ENCODE measurements around the gene WRAP73. TPM values are rescaled to one million over a fixed set of nuclear protein-coding genes. Genes with fewer than 3 reads are reported as not detected.

Gene WRAP73
- polyA plus RNA-seq, 2 of the 4 experiments (the other 2 are of a cell fraction) = 15.4 to 16.1 TPM

- POLR2A ChIA-PET = no interaction called here
- 80% methylated on average over 1 of the region's 7 CpGs for WGBS (ENCODE audit: missing lambda C conversion rate)
- TF ChIP-seq POLR2A (IDR thresholded peaks at IDR 0.05; ENCODE audit: low read length) (no peak), JUN (IDR thresholded peaks at IDR 0.05) (no peak), E2F6 (IDR thresholded peaks at IDR 0.05; ENCODE audit: borderline replicate concordance, low read depth) (no peak), ATOH8 (CRISPR knock-in tag; IDR thresholded peaks at IDR 0.05; ENCODE audit: low read depth) (no peak), MAZ (IDR thresholded peaks at IDR 0.05; ENCODE audit: borderline replicate concordance, low read depth, low read length) (no peak), ZNF302 (CRISPR knock-in tag; IDR thresholded peaks at IDR 0.05) (no peak), HDAC2 (IDR thresholded peaks at IDR 0.05) (no peak), SREBF2 (IDR thresholded peaks at IDR 0.05) (no peak), RCOR1 (IDR thresholded peaks at IDR 0.05; ENCODE audit: low read depth, low read length) (no peak), ELK1 (IDR thresholded peaks at IDR 0.05; ENCODE audit: low read depth, low read length) (no peak), CBX8 (IDR thresholded peaks at IDR 0.05) (no peak), SMC3 (IDR thresholded peaks at IDR 0.05) (no peak), EHMT2 (IDR thresholded peaks at IDR 0.05; ENCODE audit: low read depth) (no peak), ZC3H11A (IDR thresholded peaks at IDR 0.05) (no peak), USF2 (IDR thresholded peaks at IDR 0.05) (no peak), KDM5A (IDR thresholded peaks at IDR 0.05) (no peak), GATA3 (IDR thresholded peaks at IDR 0.05; ENCODE audit: borderline replicate concordance) (no peak), ZSCAN20 (CRISPR knock-in tag; IDR thresholded peaks at IDR 0.05) (no peak)
- TF ChIP-seq, protein P1, sequence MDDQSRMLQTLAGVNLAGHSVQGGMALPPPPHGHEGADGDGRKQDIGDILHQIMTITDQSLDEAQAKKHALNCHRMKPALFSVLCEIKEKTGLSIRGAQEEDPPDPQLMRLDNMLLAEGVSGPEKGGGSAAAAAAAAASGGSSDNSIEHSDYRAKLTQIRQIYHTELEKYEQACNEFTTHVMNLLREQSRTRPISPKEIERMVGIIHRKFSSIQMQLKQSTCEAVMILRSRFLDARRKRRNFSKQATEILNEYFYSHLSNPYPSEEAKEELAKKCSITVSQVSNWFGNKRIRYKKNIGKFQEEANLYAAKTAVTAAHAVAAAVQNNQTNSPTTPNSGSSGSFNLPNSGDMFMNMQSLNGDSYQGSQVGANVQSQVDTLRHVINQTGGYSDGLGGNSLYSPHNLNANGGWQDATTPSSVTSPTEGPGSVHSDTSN (IDR thresholded peaks at IDR 0.05) = no peak
- peak overlapping the region; percentile 95 for H3K4me2 ChIP-seq
- ATAC-seq (peak in 1 of 2 experiments; percentile 21; a peak in 3 of 6 replicates), DNase-seq (ENCODE audit: low read depth in 1 of 2, low spot score in 1 of 2) (no peak), FAIRE-seq (no peak)
- peak overlapping the region; percentile 57 for H3K4me3 ChIP-seq
- CTCF ChIA-PET = interaction anchor here (0.9 kb wide), 1 partner anchor 120 kb away, joined by 3 read pairs; no protein-coding TSS in a partner anchor
- H3K4me1 ChIP-seq = peaks cover 32% of the 10 kb centered on the region
- H3K27ac ChIP-seq = peak overlapping the region in 1 of 2 experiments; percentile 74; a peak in 3 of 6 replicates
- no peaks in the 10 kb centered on the region for H3K9me3 ChIP-seq
Measured at GRCh38 chr1:3612123-3612522, 37.8 kb downstream of the WRAP73 start.

GRCh38 chr1:3611170-3612019, 38.5 kb downstream of the WRAP73 start, which contains the start of gene MEGF6:
MEGF6 (minus strand) TSS chr1:3611508; CDS start chr1:3611268, 240 bp downstream.
- no peaks in the 10 kb centered on the region for H3K9me3 ChIP-seq
- H3K4me3 ChIP-seq = peak within 1 kb of the TSS; percentile 57
- FAIRE-seq = no peak
- peak; percentile 75 to 83 for ATAC-seq
- H3K4me1 ChIP-seq = peaks cover 32% of the 10 kb centered on the region
- ChIA-PET POLR2A (no interaction called here), CTCF (interaction anchor here (0.9 to 2.4 kb wide), 3 partner anchors 46 to 121 kb away, joined by 3 to 9 read pairs (median 7); no protein-coding TSS in a partner anchor)
- peak within 1 kb of the TSS; percentile 95 for H3K4me2 ChIP-seq
- peak within 1 kb of the TSS; percentile 30 to 83; a peak in 3 of 6 replicates for H3K27ac ChIP-seq
- DNase-seq (ENCODE audit: low read depth in 1 of 2, low spot score in 1 of 2) = peak; percentile 57 to 58
- TF ChIP-seq, protein P2, sequence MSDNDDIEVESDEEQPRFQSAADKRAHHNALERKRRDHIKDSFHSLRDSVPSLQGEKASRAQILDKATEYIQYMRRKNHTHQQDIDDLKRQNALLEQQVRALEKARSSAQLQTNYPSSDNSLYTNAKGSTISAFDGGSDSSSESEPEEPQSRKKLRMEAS (IDR thresholded peaks at IDR 0.05) = peak; percentile 43; the same call in 1 of the 2 replicates
- TF ChIP-seq ZSCAN20 (CRISPR knock-in tag; IDR thresholded peaks at IDR 0.05) = no peak
- TF ChIP-seq TP53 (CRISPR knock-in tag; IDR thresholded peaks at IDR 0.05) = no peak
- 14% methylated on average over 9 of the region's 87 CpGs for WGBS (ENCODE audit: missing lambda C conversion rate)
